WTC11 (cell line): ENCODE results near the gene ATG2A. TPM values are rescaled to one million over a fixed set of nuclear protein-coding genes. Genes with fewer than 3 reads are reported as not detected.

Experiments
- ATAC-seq: fragments of 200-7000 bp; cut with Tn5 transposase; 2 replicates; pipeline ENCODE4 v1.10.0; 2021; ENCODE audit warnings: mild to moderate bottlenecking, moderate library complexity
- CTCF ChIA-PET: fragments of 300-600 bp; sonication (Branson Sonifier 250); formaldehyde crosslinking; loops from one replicate; lab custom pipeline; 2021; ENCODE audit warnings: antibody characterized with exemption; lab: Charles Lee
- POLR2A ChIA-PET: fragments of 350-600 bp; sonication (Branson Sonifier 250); formaldehyde crosslinking; loops from one replicate; lab custom pipeline; 2021; ENCODE audit warnings: antibody characterized with exemption; lab: Charles Lee
- DNase-seq: peaks from one replicate; pipeline ENCODE4 v3.0.0; 2021; ENCODE audit warnings: low spot score
- H3K27ac Mint-ChIP-seq: 2 replicates; pipeline ENCODE4 v1.8.0; 2021; ENCODE audit warnings: mixed read lengths
- H3K27me3 Mint-ChIP-seq: 2 replicates; pipeline ENCODE4 v1.8.0; 2021; ENCODE audit warnings: low read depth, mild to moderate bottlenecking, moderate library complexity, mixed read lengths
- H3K36me3 Mint-ChIP-seq: 2 replicates; pipeline ENCODE4 v1.8.0; 2021; ENCODE audit warnings: mixed read lengths
- H3K4me1 Mint-ChIP-seq: 2 replicates; pipeline ENCODE4 v1.8.0; 2022; ENCODE audit warnings: mixed read lengths
- H3K4me3 Mint-ChIP-seq: 2 replicates; pipeline ENCODE4 v1.8.0; 2021; ENCODE audit warnings: mild to moderate bottlenecking, moderate library complexity, mixed read lengths
- H3K9me3 Mint-ChIP-seq: 2 replicates; pipeline ENCODE4 v1.8.0; 2021; ENCODE audit warnings: mixed read lengths
- E2F1 ChIP-seq: sonication (generic); formaldehyde crosslinking; IDR thresholded peaks from 2 replicates; pipeline ENCODE4 v1.8.0; 2022; ENCODE audit warnings: mild to moderate bottlenecking, missing genetic modification reagents
- E2F4 ChIP-seq: sonication (generic); formaldehyde crosslinking; IDR thresholded peaks from 2 replicates; pipeline ENCODE4 v1.8.1; 2022; ENCODE audit warnings: low read depth, mild to moderate bottlenecking, moderate library complexity, missing genetic modification reagents, borderline replicate concordance
- ETV6 ChIP-seq: sonication (generic); formaldehyde crosslinking; IDR thresholded peaks from 2 replicates; pipeline ENCODE4 v1.8.1; 2022; ENCODE audit warnings: mild to moderate bottlenecking, missing genetic modification reagents
- FOXK1 ChIP-seq: sonication (generic); formaldehyde crosslinking; IDR thresholded peaks from 2 replicates; pipeline ENCODE4 v1.8.0; 2022; ENCODE audit warnings: mild to moderate bottlenecking, moderate library complexity, missing genetic modification reagents
- FOXP1 ChIP-seq: sonication (generic); formaldehyde crosslinking; IDR thresholded peaks from 2 replicates; pipeline ENCODE4 v1.8.0; 2022; ENCODE audit warnings: missing genetic modification reagents, mild to moderate bottlenecking, moderate library complexity, borderline replicate concordance
- FOXP4 ChIP-seq: sonication (generic); formaldehyde crosslinking; IDR thresholded peaks from 2 replicates; pipeline ENCODE4 v1.8.0; 2022; ENCODE audit warnings: mild to moderate bottlenecking, missing genetic modification reagents
- GRHL2 ChIP-seq: fragments of 250-450 bp; sonication (Bioruptor Pico); IDR thresholded peaks from 2 replicates; pipeline ENCODE4 v1.8.0; 2022; ENCODE audit warnings: mild to moderate bottlenecking, moderate library complexity; ENCODE audit not compliant: insufficient replicate concordance, severe bottlenecking
- IRF1 ChIP-seq: sonication (generic); formaldehyde crosslinking; IDR thresholded peaks from 2 replicates; pipeline ENCODE4 v1.8.0; 2023; ENCODE audit warnings: missing genetic modification reagents
- NR3C1 ChIP-seq: sonication (generic); formaldehyde crosslinking; conservative IDR thresholded peaks from 2 replicates; pipeline ENCODE4 v1.8.1; 2023; ENCODE audit warnings: low read depth, mild to moderate bottlenecking, missing genetic modification reagents
- PRRX2 ChIP-seq: fragments of 250-450 bp; sonication (Bioruptor Pico); IDR thresholded peaks from 2 replicates; pipeline ENCODE4 v1.8.0; 2021; ENCODE audit warnings: mild to moderate bottlenecking
- SMAD3 ChIP-seq: sonication (generic); formaldehyde crosslinking; IDR thresholded peaks from 2 replicates; pipeline ENCODE4 v1.8.0; 2022; ENCODE audit warnings: missing genetic modification reagents, mild to moderate bottlenecking, borderline replicate concordance
- TP53 ChIP-seq: sonication (generic); formaldehyde crosslinking; IDR thresholded peaks from 2 replicates; pipeline ENCODE4 v1.8.1; 2023; ENCODE audit warnings: mild to moderate bottlenecking, missing genetic modification reagents
- ZNF263 ChIP-seq: sonication (generic); formaldehyde crosslinking; IDR thresholded peaks from 2 replicates; pipeline ENCODE4 v1.8.1; 2022; ENCODE audit warnings: low read depth, mild to moderate bottlenecking, moderate library complexity, missing genetic modification reagents
- ZNF396 ChIP-seq: fragments of 250-450 bp; sonication (Bioruptor Pico); IDR thresholded peaks from 2 replicates; pipeline ENCODE4 v1.8.0; 2021; ENCODE audit warnings: mild to moderate bottlenecking, moderate library complexity, borderline replicate concordance
- ZNF425 ChIP-seq: fragments of 250-450 bp; sonication (Bioruptor Pico); conservative IDR thresholded peaks from 2 replicates; pipeline ENCODE4 v1.9.0; 2021; ENCODE audit warnings: mild to moderate bottlenecking
- ZNF512 ChIP-seq: sonication (generic); formaldehyde crosslinking; IDR thresholded peaks from 2 replicates; pipeline ENCODE4 v1.8.1; 2022; ENCODE audit warnings: missing genetic modification reagents, borderline replicate concordance
- total RNA-seq: library from RNA; stranded (reverse); gene quantifications from 3 replicates; pipeline ENCODE4 v1.2.3, GENCODE V29; 2021

ATG2A gene
- total RNA-seq, 1 experiment from 2014 or later, result 31.4 TPM

- DNase-seq, result no peak
- Mint-ChIP-seq H3K4me1 (no peaks in the 10 kb centered on the region), H3K27me3 (no peaks in the 10 kb centered on the region), H3K27ac (no peak overlapping the region), H3K4me3 (no peak overlapping the region), H3K36me3 (peaks cover 11% of the 10 kb centered on the region; the same call in 1 of the 2 replicates), H3K9me3 (no peaks in the 10 kb centered on the region)
- no peak for ATAC-seq
- ChIA-PET POLR2A (no interaction called here), CTCF (interaction anchor here (1.1 kb wide), 1 partner anchor 15 kb away, joined by 6 read pairs; no protein-coding TSS in a partner anchor)
- TF ChIP-seq ZNF425 (CRISPR knock-in tag), result no peak
- TF ChIP-seq E2F1 (CRISPR knock-in tag), result no peak
- TF ChIP-seq GRHL2 (CRISPR knock-in tag), result no peak
- TF ChIP-seq IRF1 (CRISPR knock-in tag), result no peak
- TF ChIP-seq ZNF512, result no peak
- TF ChIP-seq PRRX2 (CRISPR knock-in tag), result no peak
- no peak for TF ChIP-seq TP53
- TF ChIP-seq ZNF263 (CRISPR knock-in tag), result no peak
- TF ChIP-seq FOXP4 (CRISPR knock-in tag), result no peak
- no peak for TF ChIP-seq SMAD3 (CRISPR knock-in tag)
Measured at GRCh38 chr11:64903291-64903833, 13.6 kb downstream of the ATG2A start.

- ChIA-PET CTCF (interaction anchor here (1.1 kb wide), 1 partner anchor 14 kb away, joined by 4 read pairs; no protein-coding TSS in a partner anchor), POLR2A (no interaction called here)
- Mint-ChIP-seq H3K27me3 (no peaks in the 10 kb centered on the region), H3K27ac (no peak overlapping the region), H3K9me3 (no peaks in the 10 kb centered on the region), H3K36me3 (peaks cover 6% of the 10 kb centered on the region; the same call in 1 of the 2 replicates), H3K4me1 (no peaks in the 10 kb centered on the region), H3K4me3 (no peak overlapping the region)
- no peak for DNase-seq
- peak; percentile 24; the same call in 1 of the 2 replicates for ATAC-seq
- no peak for TF ChIP-seq ZNF396 (CRISPR knock-in tag)
- no peak for TF ChIP-seq ETV6 (CRISPR knock-in tag)
- no peak for TF ChIP-seq FOXK1 (CRISPR knock-in tag)
- no peak for TF ChIP-seq TP53
- TF ChIP-seq FOXP1 (CRISPR knock-in tag), result no peak
- no peak for TF ChIP-seq NR3C1 (CRISPR knock-in tag)
- no peak for TF ChIP-seq E2F4 (CRISPR knock-in tag)
Measured at GRCh38 chr11:64902102-64902900, 14.7 kb downstream of the ATG2A start.
